Measurements from ENCODE around the gene REEP1. TPM values are rescaled to one million over a fixed set of nuclear protein-coding genes. Genes with fewer than 3 reads are reported as not detected.

Gene REEP1
- total and polyA plus RNA-seq, 9 of the 15 experiments (the other 6 are each of a cell fraction or from before 2014, with no cell fraction given): 0.11 to 0.67 (median 0.13) TPM

- FAIRE-seq: no peak
- DNase-seq (ENCODE audit: extremely low read depth in 1 of 4, low spot score in 3 of 4): no peak
- intact Hi-C loops (cut with micrococcal nuclease) (no loop called here), in situ Hi-C loops (cut with MboI) (no loop called here)
- ChIA-PET CTCF (ENCODE audit: low intra/inter-chr PET ratio) (no interaction called here), POLR2A (no interaction called here)
- Histone ChIP-seq H3K4me3 (no peak overlapping the region), H3K79me2 (ENCODE audit: control insufficient read depth, insufficient read depth, low read length) (no peaks in the 10 kb centered on the region), H3K9me1 (ENCODE audit: control insufficient read depth, insufficient read depth, low read length) (no peaks in the 10 kb centered on the region), H3K9me3 (replicated peaks; ENCODE audit: control insufficient read depth, insufficient read depth, low read depth, low read length) (no peaks in the 10 kb centered on the region), H4K20me1 (replicated peaks; ENCODE audit: control insufficient read depth, insufficient read depth, low read length) (no peaks in the 10 kb centered on the region), H3K27ac (ENCODE audit: extremely low read depth, low read depth, low read length) (no peak overlapping the region), H3K27me3 (ENCODE audit: control insufficient read depth in 2 of 2, insufficient read depth in 2 of 2, low read length in 2 of 2) (peaks cover 4 to 25% of the 10 kb centered on the region in 2 experiments), H3K36me3 (ENCODE audit: control insufficient read depth, insufficient read depth, low read length) (no peaks in the 10 kb centered on the region), H3K4me1 (replicated peaks in 1 of 2; ENCODE audit: control insufficient read depth in 2 of 2, insufficient read depth in 2 of 2, low read length in 2 of 2) (no peaks in the 10 kb centered on the region), H3K4me2 (ENCODE audit: insufficient read depth, low read length) (no peak overlapping the region), H3K9ac (ENCODE audit: insufficient read depth in 1 of 2, low read depth in 2 of 2, low read length in 2 of 2) (no peak overlapping the region), H2AFZ (ENCODE audit: low read depth, low read length) (no peak overlapping the region)
- WGBS (ENCODE audit: insufficient coverage, low coverage, missing lambda C conversion rate): under 1% methylated on average over 9 of the region's 9 CpGs
- no TSS peak for BruUV-seq (replicated peaks)
- ATAC-seq: no peak
- no peak for TF ChIP-seq POLR2G (IDR thresholded peaks at IDR 0.05; ENCODE audit: low read depth, low read length)
- no peak for TF ChIP-seq TBL1XR1 (IDR thresholded peaks at IDR 0.05; ENCODE audit: low read length in 2 of 2)
- no peak for TF ChIP-seq ZBTB8A (IDR thresholded peaks at IDR 0.05; ENCODE audit: partially characterized antibody)
- no peak for TF ChIP-seq CSDE1 (IDR thresholded peaks at IDR 0.05)
- no peak for TF ChIP-seq ELK3 (CRISPR knock-in tag; IDR thresholded peaks at IDR 0.05)
- no peak for TF ChIP-seq ELF1 (tag; IDR thresholded peaks at IDR 0.05)
- no peak for TF ChIP-seq ZNF232 (CRISPR knock-in tag; IDR thresholded peaks at IDR 0.05)
- no peak for TF ChIP-seq ZNF140 (CRISPR knock-in tag; IDR thresholded peaks at IDR 0.05)
- TF ChIP-seq HIVEP1 (CRISPR knock-in tag; IDR thresholded peaks at IDR 0.05): no peak
- TF ChIP-seq, protein P1, sequence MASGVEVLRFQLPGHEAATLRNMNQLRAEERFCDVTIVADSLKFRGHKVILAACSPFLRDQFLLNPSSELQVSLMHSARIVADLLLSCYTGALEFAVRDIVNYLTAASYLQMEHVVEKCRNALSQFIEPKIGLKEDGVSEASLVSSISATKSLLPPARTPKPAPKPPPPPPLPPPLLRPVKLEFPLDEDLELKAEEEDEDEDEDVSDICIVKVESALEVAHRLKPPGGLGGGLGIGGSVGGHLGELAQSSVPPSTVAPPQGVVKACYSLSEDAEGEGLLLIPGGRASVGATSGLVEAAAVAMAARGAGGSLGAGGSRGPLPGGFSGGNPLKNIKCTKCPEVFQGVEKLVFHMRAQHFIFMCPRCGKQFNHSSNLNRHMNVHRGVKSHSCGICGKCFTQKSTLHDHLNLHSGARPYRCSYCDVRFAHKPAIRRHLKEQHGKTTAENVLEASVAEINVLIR (CRISPR knock-in tag; IDR thresholded peaks at IDR 0.05): no peak
- TF ChIP-seq SRSF3 (IDR thresholded peaks at IDR 0.05; ENCODE audit: insufficient read depth, low read length): no peak
- TF ChIP-seq PTRF (tag; IDR thresholded peaks at IDR 0.05): no peak
- TF ChIP-seq, protein P2, sequence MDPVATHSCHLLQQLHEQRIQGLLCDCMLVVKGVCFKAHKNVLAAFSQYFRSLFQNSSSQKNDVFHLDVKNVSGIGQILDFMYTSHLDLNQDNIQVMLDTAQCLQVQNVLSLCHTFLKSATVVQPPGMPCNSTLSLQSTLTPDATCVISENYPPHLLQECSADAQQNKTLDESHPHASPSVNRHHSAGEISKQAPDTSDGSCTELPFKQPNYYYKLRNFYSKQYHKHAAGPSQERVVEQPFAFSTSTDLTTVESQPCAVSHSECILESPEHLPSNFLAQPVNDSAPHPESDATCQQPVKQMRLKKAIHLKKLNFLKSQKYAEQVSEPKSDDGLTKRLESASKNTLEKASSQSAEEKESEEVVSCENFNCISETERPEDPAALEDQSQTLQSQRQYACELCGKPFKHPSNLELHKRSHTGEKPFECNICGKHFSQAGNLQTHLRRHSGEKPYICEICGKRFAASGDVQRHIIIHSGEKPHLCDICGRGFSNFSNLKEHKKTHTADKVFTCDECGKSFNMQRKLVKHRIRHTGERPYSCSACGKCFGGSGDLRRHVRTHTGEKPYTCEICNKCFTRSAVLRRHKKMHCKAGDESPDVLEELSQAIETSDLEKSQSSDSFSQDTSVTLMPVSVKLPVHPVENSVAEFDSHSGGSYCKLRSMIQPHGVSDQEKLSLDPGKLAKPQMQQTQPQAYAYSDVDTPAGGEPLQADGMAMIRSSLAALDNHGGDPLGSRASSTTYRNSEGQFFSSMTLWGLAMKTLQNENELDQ (CRISPR knock-in tag; IDR thresholded peaks at IDR 0.05; ENCODE audit: borderline replicate concordance): no peak
- TF ChIP-seq STAT5B (CRISPR knock-in tag; IDR thresholded peaks at IDR 0.05): no peak
- TF ChIP-seq, protein P3, sequence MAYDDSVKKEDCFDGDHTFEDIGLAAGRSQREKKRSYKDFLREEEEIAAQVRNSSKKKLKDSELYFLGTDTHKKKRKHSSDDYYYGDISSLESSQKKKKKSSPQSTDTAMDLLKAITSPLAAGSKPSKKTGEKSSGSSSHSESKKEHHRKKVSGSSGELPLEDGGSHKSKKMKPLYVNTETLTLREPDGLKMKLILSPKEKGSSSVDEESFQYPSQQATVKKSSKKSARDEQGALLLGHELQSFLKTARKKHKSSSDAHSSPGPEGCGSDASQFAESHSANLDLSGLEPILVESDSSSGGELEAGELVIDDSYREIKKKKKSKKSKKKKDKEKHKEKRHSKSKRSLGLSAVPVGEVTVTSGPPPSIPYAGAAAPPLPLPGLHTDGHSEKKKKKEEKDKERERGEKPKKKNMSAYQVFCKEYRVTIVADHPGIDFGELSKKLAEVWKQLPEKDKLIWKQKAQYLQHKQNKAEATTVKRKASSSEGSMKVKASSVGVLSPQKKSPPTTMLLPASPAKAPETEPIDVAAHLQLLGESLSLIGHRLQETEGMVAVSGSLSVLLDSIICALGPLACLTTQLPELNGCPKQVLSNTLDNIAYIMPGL (CRISPR knock-in tag; IDR thresholded peaks at IDR 0.05): no peak
- no peak for TF ChIP-seq ZC3H4 (CRISPR knock-in tag; IDR thresholded peaks at IDR 0.05; ENCODE audit: borderline replicate concordance)
These were observed 14.0 kb downstream of the REEP1 start for GRCh38 chr2:86323273-86324021.
